HepG2 (cell line): ENCODE measurements around the gene P2RX5. TPM values are rescaled to one million over a fixed set of nuclear protein-coding genes. Genes with fewer than 3 reads are reported as not detected.

Experiments
- ATAC-seq: fragments of 200-7000 bp; cut with Tn5 transposase; 3 replicates; pipeline ENCODE4 v1.9.1; 2020; ENCODE audit warnings: mild to moderate bottlenecking, moderate library complexity
- BruUV-seq: library from RNA; stranded (reverse); fragments of 400-500 nt; replicated peaks from 2 replicates; lab custom pipeline; 2021; lab: Mats Ljungman, UMichigan
- CTCF ChIA-PET: fragments of 300-600 bp; formaldehyde crosslinking; extraction: SDS; loops from one replicate; lab custom pipeline; 2021; ENCODE audit warnings: low total read pairs, inconsistent platforms, low intra/inter-chr PET ratio; lab: Yijun Ruan, JAX
- POLR2A ChIA-PET: fragments of 350-600 bp; sonication (Branson Sonifier 250); formaldehyde crosslinking; loops from one replicate; lab custom pipeline; 2020; ENCODE audit warnings: antibody characterized with exemption, inconsistent platforms; lab: Yijun Ruan, JAX
- DNase-seq: peaks from one replicate; pipeline ENCODE4 v3.0.0-alpha.2; 2015; ENCODE audit warnings: low spot score
- FAIRE-seq: peaks from 3 replicates; lab custom pipeline; 2011; peaks lifted over from hg19 to GRCh38; lab: Jason Lieb, UNC
- H2AFZ ChIP-seq: one replicate; pipeline ENCODE4 v1.6.1; 2011; ENCODE audit warnings: low read length, inconsistent platforms
- H3K27ac ChIP-seq: fragments of 300-600 bp; 3 replicates; pipeline ENCODE4 v1.8.0; 2011; ENCODE audit warnings: mixed run types, mild to moderate bottlenecking, mixed read lengths, low read length, inconsistent platforms; ENCODE audit not compliant: insufficient read depth; ENCODE audit errors: extremely low read length
- H3K27me3 ChIP-seq, 2 experiments: fragments of 200-600 bp in 1 of 2; 2 replicates in 1 of 2; 3 replicates in 1 of 2; pipeline versions ENCODE4 v1.6.0 to v1.8.0; 2011; ENCODE audit warnings: low read length in 2 of 2, mild to moderate bottlenecking in 2 of 2, moderate library complexity in 2 of 2, inconsistent platforms in 1 of 2; ENCODE audit not compliant: insufficient read depth in 2 of 2, control insufficient read depth in 1 of 2
- H3K36me3 ChIP-seq, 2 experiments: fragments of 200-600 bp in 1 of 2; replicated peaks in 1 of 2; 2 replicates in 1 of 2; 3 replicates in 1 of 2; pipeline versions ENCODE4 v1.5.1 to v1.8.0; 2011; ENCODE audit warnings: low read length in 2 of 2, inconsistent platforms in 1 of 2; ENCODE audit not compliant: insufficient read depth in 2 of 2, control insufficient read depth in 1 of 2
- H3K4me1 ChIP-seq: 2 replicates; pipeline ENCODE4 v1.5.1; 2012; ENCODE audit warnings: low read length, inconsistent platforms; ENCODE audit not compliant: insufficient read depth
- H3K4me2 ChIP-seq: 2 replicates; pipeline ENCODE4 v1.6.0; 2011; ENCODE audit warnings: low read depth, low read length, inconsistent platforms
- H3K4me3 ChIP-seq, 3 experiments: fragments of 200-600 bp in 1 of 3; sonication (generic), shearing (Covaris generic) in 1 of 3; replicated peaks in 1 of 3; 2 replicates each; pipeline ENCODE4 v1.5.1; 2011 to 2016; ENCODE audit warnings: low read length in 3 of 3, inconsistent platforms in 2 of 3, low read depth in 2 of 3, mild to moderate bottlenecking in 2 of 3, control low read depth in 1 of 3, mixed read lengths in 1 of 3; ENCODE audit not compliant: insufficient read depth in 1 of 3
- H3K79me2 ChIP-seq: one replicate; pipeline ENCODE4 v1.6.1; 2011; ENCODE audit warnings: low read length, inconsistent platforms; ENCODE audit not compliant: insufficient read depth
- H3K9ac ChIP-seq: 2 replicates; pipeline ENCODE4 v1.6.0; 2011; ENCODE audit warnings: mild to moderate bottlenecking, low read depth, low read length, inconsistent platforms; ENCODE audit not compliant: insufficient read depth
- H3K9me3 ChIP-seq: 2 replicates; pipeline ENCODE4 v1.5.1; 2012; ENCODE audit warnings: mild to moderate bottlenecking, low read length
- H4K20me1 ChIP-seq: 2 replicates; pipeline ENCODE4 v1.6.0; 2011; ENCODE audit warnings: inconsistent platforms, mild to moderate bottlenecking, low read length, moderate library complexity; ENCODE audit not compliant: insufficient read depth
- ESRRA ChIP-seq: sonication (generic); formaldehyde crosslinking; IDR thresholded peaks from 2 replicates; pipeline ENCODE4 v1.5.1; 2020; ENCODE audit warnings: mild to moderate bottlenecking, low read depth, missing genetic modification reagents
- HNRNPK ChIP-seq: fragments of 200-400 bp; formaldehyde crosslinking; IDR thresholded peaks from 2 replicates; pipeline ENCODE4 v1.6.1; 2018; ENCODE audit warnings: low read length, low read depth, moderate library complexity, mild to moderate bottlenecking; ENCODE audit not compliant: poor library complexity, severe bottlenecking
- IRF2 ChIP-seq: IDR thresholded peaks from 2 replicates; pipeline ENCODE4 v1.6.1; 2018; ENCODE audit warnings: missing genetic modification reagents, missing compliant biosample characterization
- JUN ChIP-seq: sonication (generic); formaldehyde crosslinking; IDR thresholded peaks from 2 replicates; pipeline ENCODE4 v1.4.0; 2020; ENCODE audit warnings: mild to moderate bottlenecking, missing genetic modification reagents
- MLLT10 ChIP-seq: sonication (generic); formaldehyde crosslinking; IDR thresholded peaks from 2 replicates; pipeline ENCODE4 v1.4.0; 2020; ENCODE audit warnings: missing genetic modification reagents
- RAD21 ChIP-seq: fragments of 450-650 bp; formaldehyde crosslinking; IDR thresholded peaks from 2 replicates; pipeline ENCODE4 v1.5.0; 2020; ENCODE audit warnings: mild to moderate bottlenecking
- RARA ChIP-seq: IDR thresholded peaks from 2 replicates; pipeline ENCODE4 v1.6.1; 2016; ENCODE audit warnings: missing genetic modification reagents, missing compliant biosample characterization
- RBM39 ChIP-seq: fragments of 200-400 bp; formaldehyde crosslinking; IDR thresholded peaks from one replicate; pipeline ENCODE4 v1.6.1; 2018; ENCODE audit warnings: antibody characterized with exemption, mild to moderate bottlenecking, low read depth, low read length; ENCODE audit not compliant: poor library complexity, severe bottlenecking
- SAP130 ChIP-seq: IDR thresholded peaks from 2 replicates; pipeline ENCODE4 v1.6.1; 2016; ENCODE audit warnings: low read depth
- SRSF1 ChIP-seq: fragments of 200-400 bp; formaldehyde crosslinking; optimal IDR thresholded peaks from 2 replicates; pipeline ENCODE3; 2017; ENCODE audit warnings: mild to moderate bottlenecking, low read depth, low read length, moderate library complexity
- TBP ChIP-seq: sonication (generic); formaldehyde crosslinking; IDR thresholded peaks from 2 replicates; pipeline ENCODE4 v1.5.0; 2020; ENCODE audit warnings: missing genetic modification reagents
- UBTF ChIP-seq: sonication (generic); formaldehyde crosslinking; IDR thresholded peaks from 2 replicates; pipeline ENCODE4 v1.4.0; 2020; ENCODE audit warnings: mild to moderate bottlenecking, missing genetic modification reagents
- ZMYM3 ChIP-seq: sonication (generic); formaldehyde crosslinking; IDR thresholded peaks from 2 replicates; pipeline ENCODE4 v1.5.1; 2020; ENCODE audit warnings: mild to moderate bottlenecking, missing genetic modification reagents
- ZNF3 ChIP-seq: IDR thresholded peaks from 2 replicates; pipeline ENCODE4 v1.7.0; 2017; ENCODE audit warnings: inconsistent platforms
- ZNF749 ChIP-seq: sonication (generic); formaldehyde crosslinking; IDR thresholded peaks from 2 replicates; pipeline ENCODE4 v1.8.0; 2022; ENCODE audit warnings: mild to moderate bottlenecking, missing genetic modification reagents, moderate library complexity, borderline replicate concordance
- WGBS: methylation state at CpG from one replicate; pipeline ENCODE4 v1.1.6; 2017; ENCODE audit warnings: low lambda C conversion rate; 5-methylcytosine and 5-hydroxymethylcytosine counted together
- in situ Hi-C: cut with HindIII; loops from 2 replicates; pipeline ENCODE4 v1.10.0; 2017; ENCODE audit warnings: low pct_unique_long_range_greater_than_20kb; ENCODE audit not compliant: extremely low pct_ligation_motif_present
- intact Hi-C: fragments of 100-400 bp; cut with micrococcal nuclease; formaldehyde crosslinking; loops from one replicate; pipeline ENCODE4 v1.10.0; 2022; ENCODE audit not compliant: unreplicated experiment
- polyA plus RNA-seq, 8 experiments: library from polyadenylated mRNA; depleted of rRNA in 3 of 8; stranded (reverse) in 7 of 8; unstranded in 1 of 8; fragments of >200 nt; fragmentation: Illumina TruSeq in 4 of 8; extraction: Trizol in 4 of 8; gene quantifications; 2 replicates each; pipeline versions ENCODE4 v1.2.1 to v1.2.3, GENCODE V29; 2011 to 2016; ENCODE audit warnings: low read depth in 4 of 8, missing spikeins in 1 of 8, mixed read lengths in 1 of 8; ENCODE audit not compliant: insufficient read depth in 1 of 8
- total RNA-seq, 5 experiments: library from RNA; depleted of rRNA; stranded (reverse); fragments of >200 nt; fragmentation: Illumina TruSeq; extraction: Trizol; gene quantifications; 2 replicates each; pipeline ENCODE4 v1.2.3, GENCODE V29; 2016; ENCODE audit warnings: low read depth in 1 of 5
- TF ChIP-seq, protein P1 (sequence below): sonication (generic); formaldehyde crosslinking; IDR thresholded peaks from 2 replicates; pipeline ENCODE4 v1.9.0; 2021; ENCODE audit warnings: missing genetic modification reagents, borderline replicate concordance
- TF ChIP-seq, protein P2 (sequence below): sonication (generic); formaldehyde crosslinking; IDR thresholded peaks from 2 replicates; pipeline ENCODE4 v1.8.1; 2023; ENCODE audit warnings: missing genetic modification reagents, mild to moderate bottlenecking, borderline replicate concordance

P2RX5 gene
- total and polyA plus RNA-seq, 2 of the 13 experiments (the other 11 are each of a cell fraction or from before 2014, with no cell fraction given) = 0.95 to 1.7 TPM

DNA sequence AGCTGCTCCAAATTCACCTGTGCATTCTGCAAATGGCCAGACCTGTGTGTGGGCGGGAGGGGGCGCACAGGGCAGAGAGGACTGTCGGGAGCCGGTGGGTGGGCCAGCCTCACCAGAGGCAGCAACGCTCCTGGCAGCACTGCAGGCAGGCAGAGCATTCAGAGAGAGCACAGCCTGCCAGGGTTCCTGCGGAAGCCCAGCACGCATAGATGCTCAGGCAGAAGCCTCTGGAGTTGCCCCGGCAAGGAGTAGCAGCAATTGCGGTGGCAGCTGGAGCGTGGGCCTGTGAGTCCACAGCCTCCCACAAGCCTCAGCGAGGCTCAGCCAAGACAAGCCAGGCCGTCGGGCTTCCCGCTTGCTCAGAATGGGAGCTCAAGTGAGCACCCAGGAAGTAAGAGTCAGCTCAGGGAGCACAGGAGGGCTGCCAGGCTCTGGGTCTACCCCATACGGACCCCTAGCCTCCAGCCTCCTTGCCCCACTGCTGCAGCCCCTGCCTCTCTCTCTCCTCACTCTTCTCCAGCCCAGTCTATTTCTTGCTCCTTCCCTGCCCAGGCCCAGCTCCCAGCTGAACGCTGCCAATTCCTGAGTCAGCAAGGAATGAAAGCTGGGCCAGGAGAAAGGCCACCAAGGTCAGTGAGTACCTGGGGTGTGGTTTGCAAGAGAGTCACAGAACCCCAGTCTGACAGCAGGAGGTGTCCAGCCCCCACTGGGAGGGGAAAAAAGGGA, 17.7 kb downstream of the P2RX5 start (continued):
- peak; percentile 41; the same call in 1 of the 2 replicates for TF ChIP-seq UBTF (CRISPR knock-in tag)
- TF ChIP-seq SAP130 (CRISPR knock-in tag) = peak; percentile 42

DNA sequence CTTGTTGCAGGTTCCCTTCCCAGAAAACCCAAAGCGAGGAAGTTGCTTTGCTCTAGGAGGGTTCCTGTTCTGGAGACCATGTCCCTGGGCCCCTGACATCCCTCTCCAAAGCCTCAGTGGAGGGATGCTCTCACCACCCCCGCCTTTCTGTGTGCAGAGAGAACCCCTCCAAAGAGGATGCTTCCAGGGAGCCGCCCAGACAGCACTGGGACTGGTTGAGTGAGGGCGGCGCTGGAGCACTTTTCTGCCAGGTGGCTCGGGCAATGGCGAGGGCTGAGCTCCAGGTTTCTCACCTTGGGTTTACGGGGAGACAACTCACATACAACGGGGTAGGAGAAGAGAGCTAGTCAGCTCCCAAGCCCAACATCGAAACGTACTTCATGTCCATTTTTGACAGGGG, 20.1 kb downstream of the P2RX5 start:
- Histone ChIP-seq H3K27ac (no peak overlapping the region), H3K79me2 (no peaks in the 10 kb centered on the region), H3K36me3 (no peaks in the 10 kb centered on the region), H3K9ac (no peak overlapping the region), H4K20me1 (no peaks in the 10 kb centered on the region), H3K4me2 (no peak overlapping the region), H3K4me1 (peaks cover 36% of the 10 kb centered on the region), H3K27me3 (no peaks in the 10 kb centered on the region), H2AFZ (no peak overlapping the region), H3K9me3 (no peaks in the 10 kb centered on the region), H3K4me3 (no peak overlapping the region)
- FAIRE-seq (no peak), DNase-seq (no peak), ATAC-seq (no peak)
- in situ Hi-C loops (no loop called here), intact Hi-C loops (no loop called here)
- ChIA-PET CTCF (no interaction called here), POLR2A (no interaction called here)
- BruUV-seq = no TSS peak
- no peak for TF ChIP-seq RAD21 (CRISPR knock-in tag)
- no peak for TF ChIP-seq RARA (CRISPR knock-in tag)
- no peak for TF ChIP-seq SRSF1
- no peak for TF ChIP-seq MLLT10 (CRISPR knock-in tag)
- no peak for TF ChIP-seq RBM39
- TF ChIP-seq ZMYM3 (CRISPR knock-in tag) = no peak
- TF ChIP-seq, protein P1, sequence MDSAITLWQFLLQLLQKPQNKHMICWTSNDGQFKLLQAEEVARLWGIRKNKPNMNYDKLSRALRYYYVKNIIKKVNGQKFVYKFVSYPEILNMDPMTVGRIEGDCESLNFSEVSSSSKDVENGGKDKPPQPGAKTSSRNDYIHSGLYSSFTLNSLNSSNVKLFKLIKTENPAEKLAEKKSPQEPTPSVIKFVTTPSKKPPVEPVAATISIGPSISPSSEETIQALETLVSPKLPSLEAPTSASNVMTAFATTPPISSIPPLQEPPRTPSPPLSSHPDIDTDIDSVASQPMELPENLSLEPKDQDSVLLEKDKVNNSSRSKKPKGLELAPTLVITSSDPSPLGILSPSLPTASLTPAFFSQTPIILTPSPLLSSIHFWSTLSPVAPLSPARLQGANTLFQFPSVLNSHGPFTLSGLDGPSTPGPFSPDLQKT (CRISPR knock-in tag) = no peak
- TF ChIP-seq, protein P2, sequence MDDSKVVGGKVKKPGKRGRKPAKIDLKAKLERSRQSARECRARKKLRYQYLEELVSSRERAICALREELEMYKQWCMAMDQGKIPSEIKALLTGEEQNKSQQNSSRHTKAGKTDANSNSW (CRISPR knock-in tag) = no peak
- no peak for TF ChIP-seq ESRRA
- TF ChIP-seq HNRNPK = no peak
- no peak for TF ChIP-seq ZNF749 (CRISPR knock-in tag)
- no peak for TF ChIP-seq TBP
- no peak for TF ChIP-seq IRF2
- TF ChIP-seq JUN (CRISPR knock-in tag) = no peak
- no peak for TF ChIP-seq ZNF3 (CRISPR knock-in tag)
- WGBS = 71% methylated on average over 7 of the region's 11 CpGs
